HEK293 (cell line): ENCODE results near the gene MECR.

Experiments used
- CTCF ChIA-PET: fragments of 350-600 bp; formaldehyde crosslinking; extraction: SDS; loops from one replicate; lab custom pipeline; 2021; ENCODE audit warnings: antibody characterized with exemption; lab: Yijun Ruan, JAX
- POLR2A ChIA-PET: fragments of 300-600 bp; formaldehyde crosslinking; extraction: SDS; loops from one replicate; lab custom pipeline; 2020; ENCODE audit warnings: antibody characterized with exemption, inconsistent platforms; lab: Yijun Ruan, JAX
- H3K27ac ChIP-seq: fragments of 200-500 bp; sonication (Bioruptor generic); 2 replicates; pipeline ENCODE4 v1.5.1; 2014; ENCODE audit warnings: low read depth, low read length, control low read depth, inconsistent platforms; ENCODE audit errors: extremely low read depth
- H3K36me3 ChIP-seq, 2 experiments: fragments of 200-500 bp in 1 of 2; sonication (Bioruptor generic) in 1 of 2; 1 replicate in 1 of 2; 2 replicates in 1 of 2; pipeline ENCODE4 v1.5.1; 2014 to 2017; ENCODE audit warnings: inconsistent platforms in 2 of 2, low read length in 2 of 2; ENCODE audit not compliant: control insufficient read depth in 2 of 2, insufficient read depth in 1 of 2
- H3K4me1 ChIP-seq: fragments of 200-500 bp; sonication (Bioruptor generic); 2 replicates; pipeline ENCODE4 v1.5.1; 2014; ENCODE audit warnings: mild to moderate bottlenecking, low read length, inconsistent platforms; ENCODE audit not compliant: control insufficient read depth, insufficient read depth
- H3K4me3 ChIP-seq: 2 replicates; pipeline ENCODE4 v1.5.1; 2011; ENCODE audit warnings: low read depth, mild to moderate bottlenecking, control low read depth, low read length, moderate library complexity
- H3K9me3 ChIP-seq: fragments of 200-500 bp; sonication (Bioruptor generic); 2 replicates; pipeline ENCODE4 v1.5.1; 2014; ENCODE audit warnings: low read depth, low read length, inconsistent platforms; ENCODE audit not compliant: control insufficient read depth, insufficient read depth
- HOXA7 ChIP-seq: sonication (generic); formaldehyde crosslinking; IDR thresholded peaks from 2 replicates; pipeline ENCODE4 v1.8.1; 2022; ENCODE audit warnings: missing genetic modification reagents, borderline replicate concordance
- KLF7 ChIP-seq: fragments of 450-650 bp; formaldehyde crosslinking; IDR thresholded peaks from 2 replicates; pipeline ENCODE4 v1.5.1; 2016; ENCODE audit warnings: missing biosample characterization, missing genetic modification characterization, borderline replicate concordance
- SETDB1 ChIP-seq: IDR thresholded peaks from one replicate; pipeline ENCODE4 v1.6.1; 2017; ENCODE audit warnings: mild to moderate bottlenecking, low read length, moderate library complexity, mixed read lengths; ENCODE audit not compliant: insufficient read length
- ZBTB10 ChIP-seq: fragments of 450-650 bp; formaldehyde crosslinking; IDR thresholded peaks from 2 replicates; pipeline ENCODE4 v1.5.1; 2016; ENCODE audit warnings: missing biosample characterization, missing genetic modification characterization
- ZFP37 ChIP-seq: fragments of 450-650 bp; formaldehyde crosslinking; IDR thresholded peaks from 2 replicates; pipeline ENCODE4 v1.5.1; 2016; ENCODE audit warnings: missing biosample characterization, missing genetic modification characterization
- ZNF341 ChIP-seq: fragments of 450-650 bp; formaldehyde crosslinking; IDR thresholded peaks from 2 replicates; pipeline ENCODE4; 2016; ENCODE audit warnings: low read depth, missing biosample characterization, missing genetic modification characterization
- ZNF670 ChIP-seq: fragments of 450-650 bp; formaldehyde crosslinking; IDR thresholded peaks from 2 replicates; pipeline ENCODE4 v1.5.1; 2016; ENCODE audit warnings: missing biosample characterization, missing genetic modification characterization, low read depth
- ZNF837 ChIP-seq: fragments of 450-650 bp; formaldehyde crosslinking; IDR thresholded peaks from 2 replicates; pipeline ENCODE4 v1.5.1; 2016; ENCODE audit warnings: missing biosample characterization, missing genetic modification characterization
- ZNF843 ChIP-seq: fragments of 450-650 bp; formaldehyde crosslinking; IDR thresholded peaks from 2 replicates; pipeline ENCODE4 v1.5.1; 2016; ENCODE audit warnings: missing biosample characterization, missing genetic modification characterization
- TF ChIP-seq, protein P1 (sequence below): fragments of 450-650 bp; formaldehyde crosslinking; optimal IDR thresholded peaks from 2 replicates; pipeline ENCODE3; 2016; ENCODE audit warnings: missing biosample characterization, mild to moderate bottlenecking, missing genetic modification characterization
- TF ChIP-seq, protein P2 (sequence below): fragments of 450-650 bp; formaldehyde crosslinking; IDR thresholded peaks from 2 replicates; pipeline ENCODE4 v1.5.1; 2017; ENCODE audit warnings: missing biosample characterization, missing genetic modification characterization
- TF ChIP-seq, protein P3 (sequence below): fragments of 450-650 bp; formaldehyde crosslinking; IDR thresholded peaks from 2 replicates; pipeline ENCODE4 v1.5.1; 2016; ENCODE audit warnings: missing biosample characterization, missing genetic modification characterization

Gene MECR

GRCh38 chr1:29202053-29202452 is 28.7 kb downstream of the MECR start (continued):
- TF ChIP-seq, protein P1, sequence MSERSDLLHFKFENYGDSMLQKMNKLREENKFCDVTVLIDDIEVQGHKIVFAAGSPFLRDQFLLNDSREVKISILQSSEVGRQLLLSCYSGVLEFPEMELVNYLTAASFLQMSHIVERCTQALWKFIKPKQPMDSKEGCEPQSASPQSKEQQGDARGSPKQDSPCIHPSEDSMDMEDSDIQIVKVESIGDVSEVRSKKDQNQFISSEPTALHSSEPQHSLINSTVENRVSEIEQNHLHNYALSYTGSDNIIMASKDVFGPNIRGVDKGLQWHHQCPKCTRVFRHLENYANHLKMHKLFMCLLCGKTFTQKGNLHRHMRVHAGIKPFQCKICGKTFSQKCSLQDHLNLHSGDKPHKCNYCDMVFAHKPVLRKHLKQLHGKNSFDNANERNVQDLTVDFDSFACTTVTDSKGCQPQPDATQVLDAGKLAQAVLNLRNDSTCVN: no peak
- TF ChIP-seq ZNF837: no peak
- TF ChIP-seq SETDB1: no peak

GRCh38 chr1:29201595-29202051 is 29.1 kb downstream of the MECR start:
- ChIA-PET CTCF (interaction anchor here (0.6 to 10.8 kb wide), 17 partner anchors 12 to 558 kb away, joined by 3 to 159 read pairs (median 5); partner anchors contain the start of genes SRSF4 and TAF12), POLR2A (interaction anchor here (2.2 kb wide), 1 partner anchor 20 kb away, joined by 17 read pairs; the partner anchor contains the start of gene SRSF4)
- Histone ChIP-seq H3K36me3 (peaks cover 10 to 91% of the 10 kb centered on the region in 2 experiments; a peak in 2 of 3 replicates), H3K4me3 (no peak overlapping the region), H3K4me1 (no peaks in the 10 kb centered on the region), H3K9me3 (no peaks in the 10 kb centered on the region), H3K27ac (no peak overlapping the region)
- TF ChIP-seq KLF7 (tag by site-specific recombination) (no peak), ZBTB10 (no peak), ZNF670 (tag by site-specific recombination) (no peak), HOXA7 (CRISPR knock-in tag) (no peak), ZNF843 (tag by site-specific recombination) (no peak)

- no peak overlapping the region for H3K27ac ChIP-seq
- CTCF ChIA-PET: interaction anchor here (0.6 to 10.8 kb wide), 7 partner anchors 20 to 428 kb away, joined by 3 to 159 read pairs (median 17); partner anchors contain the start of gene SRSF4
Measured at GRCh38 chr1:29200906-29201594, 29.7 kb downstream of the MECR start.

More at GRCh38 chr1:29200906-29201594, 29.7 kb downstream of the MECR start:
- H3K4me1 ChIP-seq: no peaks in the 10 kb centered on the region
- no peak overlapping the region for H3K4me3 ChIP-seq
- H3K9me3 ChIP-seq: no peaks in the 10 kb centered on the region
- TF ChIP-seq, protein P2, sequence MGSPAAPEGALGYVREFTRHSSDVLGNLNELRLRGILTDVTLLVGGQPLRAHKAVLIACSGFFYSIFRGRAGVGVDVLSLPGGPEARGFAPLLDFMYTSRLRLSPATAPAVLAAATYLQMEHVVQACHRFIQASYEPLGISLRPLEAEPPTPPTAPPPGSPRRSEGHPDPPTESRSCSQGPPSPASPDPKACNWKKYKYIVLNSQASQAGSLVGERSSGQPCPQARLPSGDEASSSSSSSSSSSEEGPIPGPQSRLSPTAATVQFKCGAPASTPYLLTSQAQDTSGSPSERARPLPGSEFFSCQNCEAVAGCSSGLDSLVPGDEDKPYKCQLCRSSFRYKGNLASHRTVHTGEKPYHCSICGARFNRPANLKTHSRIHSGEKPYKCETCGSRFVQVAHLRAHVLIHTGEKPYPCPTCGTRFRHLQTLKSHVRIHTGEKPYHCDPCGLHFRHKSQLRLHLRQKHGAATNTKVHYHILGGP: no peak
- TF ChIP-seq ZFP37 (tag by site-specific recombination) (no peak), ZNF341 (tag by site-specific recombination) (no peak)
- TF ChIP-seq, protein P3, sequence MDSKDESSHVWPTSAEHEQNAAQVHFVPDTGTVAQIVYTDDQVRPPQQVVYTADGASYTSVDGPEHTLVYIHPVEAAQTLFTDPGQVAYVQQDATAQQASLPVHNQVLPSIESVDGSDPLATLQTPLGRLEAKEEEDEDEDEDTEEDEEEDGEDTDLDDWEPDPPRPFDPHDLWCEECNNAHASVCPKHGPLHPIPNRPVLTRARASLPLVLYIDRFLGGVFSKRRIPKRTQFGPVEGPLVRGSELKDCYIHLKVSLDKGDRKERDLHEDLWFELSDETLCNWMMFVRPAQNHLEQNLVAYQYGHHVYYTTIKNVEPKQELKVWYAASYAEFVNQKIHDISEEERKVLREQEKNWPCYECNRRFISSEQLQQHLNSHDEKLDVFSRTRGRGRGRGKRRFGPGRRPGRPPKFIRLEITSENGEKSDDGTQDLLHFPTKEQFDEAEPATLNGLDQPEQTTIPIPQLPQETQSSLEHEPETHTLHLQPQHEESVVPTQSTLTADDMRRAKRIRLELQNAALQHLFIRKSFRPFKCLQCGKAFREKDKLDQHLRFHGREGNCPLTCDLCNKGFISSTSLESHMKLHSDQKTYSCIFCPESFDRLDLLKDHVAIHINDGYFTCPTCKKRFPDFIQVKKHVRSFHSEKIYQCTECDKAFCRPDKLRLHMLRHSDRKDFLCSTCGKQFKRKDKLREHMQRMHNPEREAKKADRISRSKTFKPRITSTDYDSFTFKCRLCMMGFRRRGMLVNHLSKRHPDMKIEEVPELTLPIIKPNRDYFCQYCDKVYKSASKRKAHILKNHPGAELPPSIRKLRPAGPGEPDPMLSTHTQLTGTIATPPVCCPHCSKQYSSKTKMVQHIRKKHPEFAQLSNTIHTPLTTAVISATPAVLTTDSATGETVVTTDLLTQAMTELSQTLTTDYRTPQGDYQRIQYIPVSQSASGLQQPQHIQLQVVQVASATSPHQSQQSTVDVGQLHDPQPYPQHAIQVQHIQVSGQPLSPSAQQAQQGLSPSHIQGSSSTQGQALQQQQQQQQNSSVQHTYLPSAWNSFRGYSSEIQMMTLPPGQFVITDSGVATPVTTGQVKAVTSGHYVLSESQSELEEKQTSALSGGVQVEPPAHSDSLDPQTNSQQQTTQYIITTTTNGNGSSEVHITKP (tag by site-specific recombination): no peak
- POLR2A ChIA-PET: interaction anchor here (2.2 kb wide), 1 partner anchor 19 kb away, joined by 17 read pairs; the partner anchor contains the start of gene SRSF4
- H3K36me3 ChIP-seq: peaks cover 10 to 89% of the 10 kb centered on the region in 2 experiments; a peak in 2 of 3 replicates
